MCF 10A (cell line): ENCODE measurements around the gene MYO1C. TPM values are rescaled to one million over a fixed set of nuclear protein-coding genes. Genes with fewer than 3 reads are reported as not detected.

Source experiments
- BruUV-seq: library from RNA; stranded (reverse); fragments of 400-500 nt; replicated peaks from 2 replicates; lab custom pipeline; 2021; lab: Mats Ljungman, UMichigan
- CTCF ChIA-PET: fragments of 300-600 bp; sonication (Branson Sonifier 250); formaldehyde crosslinking; extraction: SDS; loops from one replicate; lab custom pipeline; 2021; ENCODE audit warnings: antibody characterized with exemption, inconsistent platforms; lab: Yijun Ruan, JAX
- POLR2A ChIA-PET: fragments of 300-600, 350-650 bp; sonication (Branson Sonifier 250); formaldehyde crosslinking; extraction: SDS; loops from one replicate; lab custom pipeline; 2020; ENCODE audit warnings: antibody characterized with exemption, inconsistent platforms; lab: Yijun Ruan, JAX
- DNase-seq: peaks from one replicate; pipeline ENCODE4 v3.0.0-alpha.2; 2018; ENCODE audit not compliant: unreplicated experiment
- H3K27ac Mint-ChIP-seq: one replicate; pipeline ENCODE4 v1.8.0; 2022; ENCODE audit warnings: mild to moderate bottlenecking, low read depth, mixed read lengths; ENCODE audit not compliant: unreplicated experiment
- H3K27me3 Mint-ChIP-seq: one replicate; pipeline ENCODE4 v1.8.0; 2022; ENCODE audit warnings: mixed read lengths; ENCODE audit not compliant: insufficient read depth, unreplicated experiment
- H3K36me3 Mint-ChIP-seq: one replicate; pipeline ENCODE4 v1.8.0; 2022; ENCODE audit warnings: mild to moderate bottlenecking, moderate library complexity, mixed read lengths; ENCODE audit not compliant: insufficient read depth, unreplicated experiment
- H3K4me1 Mint-ChIP-seq: one replicate; pipeline ENCODE4 v1.8.0; 2022; ENCODE audit warnings: mixed read lengths; ENCODE audit not compliant: insufficient read depth, unreplicated experiment
- H3K4me3 Mint-ChIP-seq: one replicate; pipeline ENCODE4 v1.8.0; 2022; ENCODE audit warnings: mild to moderate bottlenecking, moderate library complexity, mixed read lengths; ENCODE audit not compliant: unreplicated experiment
- H3K9me3 Mint-ChIP-seq: one replicate; pipeline ENCODE4 v1.8.0; 2022; ENCODE audit warnings: mixed read lengths; ENCODE audit not compliant: unreplicated experiment
- intact Hi-C: fragments of 100-400 bp; cut with micrococcal nuclease; formaldehyde crosslinking; loops from 2 replicates; pipeline ENCODE4 v1.14.1; 2022
- total RNA-seq: library from RNA; stranded (reverse); gene quantifications from 2 replicates; pipeline ENCODE4 v1.2.3, GENCODE V29; 2022
- TF ChIP-seq, protein P1 (sequence below): fragments of 200-600 bp; IDR thresholded peaks from one replicate; pipeline ENCODE4 v1.8.0; 2022; ENCODE audit warnings: antibody characterized with exemption, mild to moderate bottlenecking; ENCODE audit not compliant: unreplicated experiment

The MYO1C gene
- total RNA-seq, 1 experiment from 2014 or later, result 216 TPM

GRCh38 chr17:1498869-1499268, 6.4 kb upstream of the MYO1C start:
- no TSS peak for BruUV-seq
- TF ChIP-seq, protein P1, sequence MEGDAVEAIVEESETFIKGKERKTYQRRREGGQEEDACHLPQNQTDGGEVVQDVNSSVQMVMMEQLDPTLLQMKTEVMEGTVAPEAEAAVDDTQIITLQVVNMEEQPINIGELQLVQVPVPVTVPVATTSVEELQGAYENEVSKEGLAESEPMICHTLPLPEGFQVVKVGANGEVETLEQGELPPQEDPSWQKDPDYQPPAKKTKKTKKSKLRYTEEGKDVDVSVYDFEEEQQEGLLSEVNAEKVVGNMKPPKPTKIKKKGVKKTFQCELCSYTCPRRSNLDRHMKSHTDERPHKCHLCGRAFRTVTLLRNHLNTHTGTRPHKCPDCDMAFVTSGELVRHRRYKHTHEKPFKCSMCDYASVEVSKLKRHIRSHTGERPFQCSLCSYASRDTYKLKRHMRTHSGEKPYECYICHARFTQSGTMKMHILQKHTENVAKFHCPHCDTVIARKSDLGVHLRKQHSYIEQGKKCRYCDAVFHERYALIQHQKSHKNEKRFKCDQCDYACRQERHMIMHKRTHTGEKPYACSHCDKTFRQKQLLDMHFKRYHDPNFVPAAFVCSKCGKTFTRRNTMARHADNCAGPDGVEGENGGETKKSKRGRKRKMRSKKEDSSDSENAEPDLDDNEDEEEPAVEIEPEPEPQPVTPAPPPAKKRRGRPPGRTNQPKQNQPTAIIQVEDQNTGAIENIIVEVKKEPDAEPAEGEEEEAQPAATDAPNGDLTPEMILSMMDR, result no peak
- Mint-ChIP-seq H3K27me3 (no peaks in the 10 kb centered on the region), H3K27ac (no peak overlapping the region), H3K36me3 (peaks cover 9% of the 10 kb centered on the region), H3K4me3 (no peak overlapping the region), H3K4me1 (peaks cover 12% of the 10 kb centered on the region), H3K9me3 (no peaks in the 10 kb centered on the region)
- DNase-seq, result no peak
- intact Hi-C loops, result no loop called here
- POLR2A ChIA-PET, result interaction anchor here (0.8 to 3.3 kb wide), 7 partner anchors 11 to 99 kb away, joined by 3 to 26 read pairs (median 5); partner anchors contain the start of genes INPP5K and YWHAE
- CTCF ChIA-PET, result interaction anchor here (1.0 to 1.6 kb wide), 2 partner anchors 17 to 64 kb away, joined by 3 to 8 read pairs; partner anchors contain the start of gene INPP5K

DNA sequence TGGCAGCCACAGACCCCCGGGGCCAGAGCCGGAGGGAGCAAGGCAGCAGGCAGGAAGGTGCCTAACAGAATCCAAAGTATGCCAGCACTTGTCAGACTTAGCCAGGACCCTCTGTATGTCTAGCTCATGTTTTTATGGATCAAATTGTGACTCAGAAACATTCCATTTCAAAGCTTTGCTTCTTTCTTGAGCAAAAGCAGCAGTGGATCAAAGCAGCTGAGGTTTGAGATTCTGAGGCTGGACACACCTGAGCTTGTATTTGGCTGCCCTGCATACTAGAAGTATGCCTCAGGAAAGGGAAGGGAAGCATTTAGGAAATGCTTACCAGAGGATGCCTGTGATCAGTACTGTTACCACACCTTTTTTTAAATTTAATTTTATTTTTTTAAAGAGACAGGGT, 5.7 kb upstream of the MYO1C start:
- intact Hi-C loops, result no loop called here
- no TSS peak for BruUV-seq
- POLR2A ChIA-PET, result interaction anchor here (0.6 to 3.3 kb wide), 9 partner anchors 8 to 98 kb away, joined by 3 to 26 read pairs (median 3); partner anchors contain the start of genes INPP5K and YWHAE
- Mint-ChIP-seq H3K36me3 (peaks cover 9% of the 10 kb centered on the region), H3K4me3 (no peak overlapping the region), H3K27ac (no peak overlapping the region), H3K4me1 (peaks cover 12% of the 10 kb centered on the region), H3K27me3 (no peaks in the 10 kb centered on the region), H3K9me3 (no peaks in the 10 kb centered on the region)
- no peak for DNase-seq
- TF ChIP-seq, protein P1, result no peak
- CTCF ChIA-PET, result interaction anchor here (0.5 to 1.6 kb wide), 6 partner anchors 10 to 1108 kb away, joined by 3 to 8 read pairs (median 3); partner anchors contain the start of gene INPP5K

GRCh38 chr17:1497831-1498230, 5.3 kb upstream of the MYO1C start:
- TF ChIP-seq, protein P1, result no peak
- BruUV-seq, result no TSS peak

GRCh38 chr17:1496869-1497268, 4.4 kb upstream of the MYO1C start:
- Mint-ChIP-seq H3K4me1 (peaks cover 12% of the 10 kb centered on the region), H3K4me3 (no peak overlapping the region), H3K36me3 (peaks cover 12% of the 10 kb centered on the region), H3K9me3 (no peaks in the 10 kb centered on the region), H3K27me3 (no peaks in the 10 kb centered on the region), H3K27ac (no peak overlapping the region)
- ChIA-PET CTCF (no interaction called here), POLR2A (interaction anchor here (1.1 to 3.3 kb wide), 2 partner anchors 15 to 19 kb away, joined by 4 to 26 read pairs; partner anchors contain the start of gene INPP5K)
- DNase-seq, result no peak
- BruUV-seq, result no TSS peak
- intact Hi-C loops, result no loop called here
- TF ChIP-seq, protein P1, result no peak

More at GRCh38 chr17:1497831-1498230, 5.3 kb upstream of the MYO1C start:
- Mint-ChIP-seq H3K27me3 (no peaks in the 10 kb centered on the region), H3K9me3 (no peaks in the 10 kb centered on the region), H3K4me3 (no peak overlapping the region), H3K27ac (no peak overlapping the region), H3K4me1 (peaks cover 12% of the 10 kb centered on the region), H3K36me3 (peaks cover 9% of the 10 kb centered on the region)
- POLR2A ChIA-PET, result interaction anchor here (0.6 to 3.3 kb wide), 9 partner anchors 8 to 98 kb away, joined by 3 to 26 read pairs (median 3); partner anchors contain the start of genes INPP5K and YWHAE
- DNase-seq, result no peak
- CTCF ChIA-PET, result interaction anchor here (0.5 to 1.6 kb wide), 6 partner anchors 15 to 1108 kb away, joined by 3 to 8 read pairs (median 3); partner anchors contain the start of gene INPP5K
- intact Hi-C loops, result no loop called here
